ENCODE measurements around the gene CC2D2A.

- TF ChIP-seq CTCF (IDR thresholded peaks at IDR 0.05) (no peak), POLR2A (IDR thresholded peaks at IDR 0.05) (no peak)
Observed at GRCh38 chr4:15547392-15547791, 77.7 kb downstream of the CC2D2A start.

All from prostate gland (tissue), 2 donors.